HepG2 (cell line): ENCODE measurements around the gene TGIF1.

Experiments
- FOXM1 ChIP-seq: sonication (generic); formaldehyde crosslinking; IDR thresholded peaks from 2 replicates; pipeline ENCODE4 v1.5.0; 2020; ENCODE audit warnings: missing genetic modification reagents
- HNF1A ChIP-seq, 2 experiments: sonication (generic) in 1 of 2; formaldehyde crosslinking in 1 of 2; IDR thresholded peaks; 2 replicates each; pipeline versions ENCODE4 v1.4.0 to v1.6.1; 2016 to 2020; ENCODE audit warnings: borderline replicate concordance in 1 of 2, low read depth in 1 of 2, mild to moderate bottlenecking in 1 of 2, missing genetic modification reagents in 1 of 2
- IRF9 ChIP-seq: sonication (generic); formaldehyde crosslinking; IDR thresholded peaks from 2 replicates; pipeline ENCODE4 v1.8.0; 2022; ENCODE audit warnings: missing genetic modification reagents, mild to moderate bottlenecking, borderline replicate concordance
- MAX ChIP-seq: IDR thresholded peaks from 2 replicates; pipeline ENCODE4 v1.6.1; 2012; ENCODE audit warnings: inconsistent platforms
- MAZ ChIP-seq, 2 experiments: sonication (generic) in 1 of 2; formaldehyde crosslinking in 1 of 2; IDR thresholded peaks; 2 replicates each; pipeline versions ENCODE4 v1.5.0 to v1.6.1; 2012 to 2020; ENCODE audit warnings: low read depth in 2 of 2, mild to moderate bottlenecking in 2 of 2, borderline replicate concordance in 1 of 2, improper control_type of control experiment in 1 of 2, low read length in 1 of 2, missing genetic modification reagents in 1 of 2, moderate library complexity in 1 of 2
- POLR2A ChIP-seq, 2 experiments: IDR thresholded peaks; 2 replicates each; pipeline ENCODE4 v1.6.1; 2011; ENCODE audit warnings: low read depth in 2 of 2, low read length in 2 of 2, mild to moderate bottlenecking in 1 of 2, moderate library complexity in 1 of 2; ENCODE audit not compliant: insufficient read depth in 1 of 2
- TCF7L2 ChIP-seq: IDR thresholded peaks from 2 replicates; pipeline ENCODE4 v1.6.1; 2011; ENCODE audit warnings: mild to moderate bottlenecking, low read depth, low read length, moderate library complexity
- ZFP1 ChIP-seq: IDR thresholded peaks from 2 replicates; pipeline ENCODE4 v1.6.1; 2016

DNA sequence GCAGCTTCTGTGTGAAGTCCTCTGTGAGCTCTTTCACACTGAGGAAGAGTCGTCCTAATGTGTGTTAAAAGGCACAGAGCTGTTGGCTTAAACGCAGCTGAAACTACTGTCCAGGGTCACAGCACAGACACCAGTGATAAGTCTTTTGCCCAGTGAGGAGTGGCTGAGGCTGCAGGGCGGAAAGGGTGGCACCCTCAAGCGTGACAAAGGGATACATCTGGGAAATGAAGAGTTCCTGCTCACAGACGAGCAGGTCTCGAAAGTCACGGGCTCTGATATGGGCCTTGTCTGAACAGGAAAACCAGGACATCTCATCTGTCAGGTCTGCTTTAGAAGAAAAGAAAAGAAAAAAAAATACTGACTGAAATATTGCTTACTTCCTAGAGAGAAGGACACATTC lies 36.5 kb downstream of the TGIF1 start:
- TF ChIP-seq MAX (no peak), HNF1A (IDR thresholded peaks at IDR 0.05; ENCODE audit: low read depth) (no peak), HNF1A (CRISPR knock-in tag; IDR thresholded peaks at IDR 0.05; ENCODE audit: borderline replicate concordance) (no peak), TCF7L2 (no peak), ZFP1 (CRISPR knock-in tag) (no peak), POLR2A (IDR thresholded peaks at IDR 0.05; ENCODE audit: insufficient read depth in 1 of 2, low read depth in 2 of 2, low read length in 2 of 2) (no peak), MAZ (IDR thresholded peaks at IDR 0.05; ENCODE audit: borderline replicate concordance, low read depth, low read length) (no peak), MAZ (CRISPR knock-in tag; IDR thresholded peaks at IDR 0.05; ENCODE audit: low read depth) (no peak), IRF9 (CRISPR knock-in tag) (no peak), FOXM1 (no peak)
